Cardiac muscle cell (in vitro differentiated cells and primary cell): ENCODE measurements around the gene FGGY. TPM values are rescaled to one million over a fixed set of nuclear protein-coding genes. Genes with fewer than 3 reads are reported as not detected.

Experiments used
- DNase-seq, 2 donors: peaks; one replicate each; pipeline versions ENCODE4 v3.0.0 to v3.0.0-alpha.2; 2010 to 2017; ENCODE audit warnings: low read depth in 1 of 2, low spot score in 1 of 2
- H3K27ac ChIP-seq: fragments of 200-600 bp; sonication (generic); 2 replicates; pipeline ENCODE4 v1.5.1; 2016
- H3K27me3 ChIP-seq: fragments of 200-600 bp; sonication (generic); 2 replicates; pipeline ENCODE4 v1.6.0; 2016; ENCODE audit warnings: control low read depth
- H3K36me3 ChIP-seq: fragments of 200-600 bp; sonication (generic); 2 replicates; pipeline ENCODE4 v1.5.1; 2016; ENCODE audit warnings: control low read depth
- H3K4me1 ChIP-seq: fragments of 200-600 bp; sonication (generic); 2 replicates; pipeline ENCODE4 v1.8.1; 2017; ENCODE audit warnings: low read depth, mild to moderate bottlenecking, mixed run types
- H3K4me3 ChIP-seq: fragments of 200-600 bp; sonication (generic); 2 replicates; pipeline ENCODE4 v1.5.1; 2016; ENCODE audit warnings: mild to moderate bottlenecking
- H3K9me3 ChIP-seq: fragments of 200-600 bp; sonication (generic); 2 replicates; pipeline ENCODE4 v1.5.1; 2017; ENCODE audit warnings: low read depth, mild to moderate bottlenecking, control low read depth
- polyA plus RNA-seq: library from polyadenylated mRNA; unstranded; fragments of >200 nt; fragmentation: Nextera tagmentation; extraction: Ambion mirVana; gene quantifications from 2 replicates; pipeline ENCODE4 v1.2.1, GENCODE V29; 2016
- total RNA-seq: library from RNA; depleted of rRNA; stranded (reverse); fragments of >200 nt; gene quantifications from 2 replicates; pipeline ENCODE4 v1.2.3, GENCODE V29; 2016
- TF ChIP-seq, protein P1 (sequence below): IDR thresholded peaks from 2 replicates; pipeline ENCODE4 v1.5.1; 2012; ENCODE audit warnings: low read depth, mild to moderate bottlenecking, low read length

Gene FGGY
- total and polyA plus RNA-seq, 2 experiments from 2014 or later, result 9.8 to 14.5 TPM

- Histone ChIP-seq H3K9me3 (no peaks in the 10 kb centered on the region), H3K27me3 (no peaks in the 10 kb centered on the region), H3K4me1 (peaks cover 6% of the 10 kb centered on the region), H3K4me3 (no peak overlapping the region), H3K27ac (no peak overlapping the region), H3K36me3 (no peaks in the 10 kb centered on the region)
- TF ChIP-seq, protein P1, sequence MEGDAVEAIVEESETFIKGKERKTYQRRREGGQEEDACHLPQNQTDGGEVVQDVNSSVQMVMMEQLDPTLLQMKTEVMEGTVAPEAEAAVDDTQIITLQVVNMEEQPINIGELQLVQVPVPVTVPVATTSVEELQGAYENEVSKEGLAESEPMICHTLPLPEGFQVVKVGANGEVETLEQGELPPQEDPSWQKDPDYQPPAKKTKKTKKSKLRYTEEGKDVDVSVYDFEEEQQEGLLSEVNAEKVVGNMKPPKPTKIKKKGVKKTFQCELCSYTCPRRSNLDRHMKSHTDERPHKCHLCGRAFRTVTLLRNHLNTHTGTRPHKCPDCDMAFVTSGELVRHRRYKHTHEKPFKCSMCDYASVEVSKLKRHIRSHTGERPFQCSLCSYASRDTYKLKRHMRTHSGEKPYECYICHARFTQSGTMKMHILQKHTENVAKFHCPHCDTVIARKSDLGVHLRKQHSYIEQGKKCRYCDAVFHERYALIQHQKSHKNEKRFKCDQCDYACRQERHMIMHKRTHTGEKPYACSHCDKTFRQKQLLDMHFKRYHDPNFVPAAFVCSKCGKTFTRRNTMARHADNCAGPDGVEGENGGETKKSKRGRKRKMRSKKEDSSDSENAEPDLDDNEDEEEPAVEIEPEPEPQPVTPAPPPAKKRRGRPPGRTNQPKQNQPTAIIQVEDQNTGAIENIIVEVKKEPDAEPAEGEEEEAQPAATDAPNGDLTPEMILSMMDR, result no peak
- DNase-seq, result peak in 1 of 2 donors; percentile 20
Measured at GRCh38 chr1:59670662-59671061, 373.8 kb downstream of the FGGY start.

DNA sequence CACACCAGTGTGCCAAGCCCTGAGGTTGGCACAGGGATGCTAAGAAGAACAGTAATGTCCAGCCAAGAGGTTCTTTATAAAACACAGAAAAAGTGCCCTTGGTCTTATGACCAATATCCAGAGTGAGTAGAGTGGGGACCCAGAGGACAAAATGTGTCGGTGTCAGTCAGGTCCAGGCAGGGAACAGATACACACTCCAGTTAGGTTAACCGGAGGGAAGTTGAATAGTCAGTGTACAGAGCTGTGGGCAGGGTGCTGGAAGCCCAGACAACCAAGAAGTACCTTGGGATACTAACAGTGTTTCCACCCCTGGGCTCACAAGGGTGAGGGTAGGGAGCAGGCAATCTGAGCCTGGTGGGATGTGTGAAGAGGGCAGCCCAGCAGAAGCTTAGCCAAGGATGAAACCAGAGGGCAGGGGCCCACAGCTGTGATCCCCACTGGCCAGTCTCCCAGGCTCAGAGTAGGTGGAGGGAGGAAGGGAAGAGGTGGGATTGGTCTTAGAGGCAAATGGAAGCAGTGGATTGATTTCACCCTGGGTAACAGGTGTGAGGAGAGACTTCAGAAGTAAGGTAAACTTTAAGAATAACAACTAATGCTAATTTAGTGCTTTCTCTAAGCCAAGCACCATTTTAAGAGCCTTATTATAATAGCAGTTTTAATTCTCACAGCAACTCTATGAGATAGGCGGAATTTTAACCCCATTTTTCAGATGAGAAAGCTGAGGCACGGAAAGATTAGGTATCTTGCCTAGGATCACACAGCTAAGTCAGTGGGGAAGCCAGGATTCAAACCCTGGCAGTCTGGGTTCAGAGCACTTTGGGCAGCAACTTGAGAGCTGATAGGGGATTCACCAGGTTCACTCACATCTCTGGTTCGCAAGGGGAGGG lies 374.4 kb downstream of the FGGY start:
- Histone ChIP-seq H3K27ac (no peak overlapping the region), H3K36me3 (no peaks in the 10 kb centered on the region), H3K4me1 (peaks cover 6% of the 10 kb centered on the region), H3K27me3 (no peaks in the 10 kb centered on the region), H3K4me3 (no peak overlapping the region), H3K9me3 (no peaks in the 10 kb centered on the region)
- TF ChIP-seq, protein P1, result no peak
- DNase-seq, result no peak

GRCh38 chr1:59671953-59672305 lies 375.0 kb downstream of the FGGY start:
- DNase-seq, result no peak
- TF ChIP-seq, protein P1, result no peak
- H3K36me3 ChIP-seq, result no peaks in the 10 kb centered on the region
- no peak overlapping the region for H3K4me3 ChIP-seq
- H3K27me3 ChIP-seq, result no peaks in the 10 kb centered on the region
- peaks cover 6% of the 10 kb centered on the region for H3K4me1 ChIP-seq
- no peak overlapping the region for H3K27ac ChIP-seq
- H3K9me3 ChIP-seq, result no peaks in the 10 kb centered on the region

GRCh38 chr1:59672851-59673572 lies 376.1 kb downstream of the FGGY start:
- H3K4me1 ChIP-seq, result peaks cover 9% of the 10 kb centered on the region
- DNase-seq, result peak in 1 of 2 donors; percentile 75
- TF ChIP-seq, protein P1, result no peak
- no peaks in the 10 kb centered on the region for H3K27me3 ChIP-seq
- no peaks in the 10 kb centered on the region for H3K9me3 ChIP-seq
- H3K27ac ChIP-seq, result no peak overlapping the region
- H3K4me3 ChIP-seq, result no peak overlapping the region
- H3K36me3 ChIP-seq, result no peaks in the 10 kb centered on the region

- Histone ChIP-seq H3K4me3 (no peak overlapping the region), H3K36me3 (no peaks in the 10 kb centered on the region), H3K27ac (no peak overlapping the region), H3K9me3 (no peaks in the 10 kb centered on the region), H3K4me1 (peaks cover 17% of the 10 kb centered on the region), H3K27me3 (no peaks in the 10 kb centered on the region)
- no peak for DNase-seq
- TF ChIP-seq, protein P1, result no peak
Measured at GRCh38 chr1:59673573-59674450, 376.9 kb downstream of the FGGY start.
